NCI-H69 (cell line): ENCODE data around the gene KCNAB1.
A peak's percentile ranks its signal among the peaks of the same experiment; 100 is the strongest.

Experiments
- DNase-seq: peaks from one replicate; lab custom pipeline; 2025; lab: John Stamatoyannopoulos, UW

The KCNAB1 gene

DNA sequence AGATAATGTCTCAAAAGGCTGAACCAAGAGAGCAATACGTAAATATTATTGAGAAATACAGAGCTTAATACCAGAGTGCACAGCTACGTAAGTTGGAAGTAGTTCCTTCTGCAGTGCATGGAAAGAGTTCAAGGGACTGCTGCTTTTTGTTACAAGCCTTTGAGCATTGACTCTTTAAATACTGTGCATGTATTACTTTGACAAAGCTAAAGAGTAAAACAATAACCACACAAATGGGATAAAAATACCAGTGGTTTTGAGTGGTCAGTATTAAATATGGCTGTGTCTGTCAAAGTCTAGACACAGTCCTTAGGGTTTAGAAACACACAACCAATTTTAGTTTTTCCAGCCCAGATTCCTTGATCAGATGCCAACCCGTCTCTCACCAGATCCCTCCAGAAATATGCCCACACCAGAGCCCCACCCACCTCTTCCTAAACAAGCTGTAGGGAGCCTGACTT is 372.5 kb downstream of the KCNAB1 start:
- no peak for DNase-seq

- no peak for DNase-seq
These were observed 373.5 kb downstream of the KCNAB1 start for GRCh38 chr3:156493887-156494286.

DNA sequence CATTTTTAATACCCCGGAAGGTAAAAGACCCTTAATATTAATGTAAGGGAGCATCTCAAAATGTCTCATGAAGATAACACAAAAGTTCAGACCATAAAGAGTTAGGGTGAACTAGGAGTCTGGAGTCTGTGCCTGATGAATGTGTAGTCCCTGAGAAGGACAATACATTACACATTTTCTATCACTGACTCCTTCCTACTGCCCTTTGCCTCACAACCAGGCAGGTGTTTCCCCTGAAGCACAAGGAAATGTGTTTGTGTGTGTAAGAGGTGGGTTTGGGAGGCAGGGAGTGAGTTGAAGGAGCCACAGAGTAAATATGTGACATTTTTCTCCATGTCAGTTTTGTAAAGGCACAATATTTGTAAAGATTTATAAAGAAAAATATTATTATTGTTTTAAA is 375.4 kb downstream of the KCNAB1 start:
- no peak for DNase-seq

GRCh38 chr3:156497326-156497725 is 376.9 kb downstream of the KCNAB1 start:
- no peak for DNase-seq

DNA sequence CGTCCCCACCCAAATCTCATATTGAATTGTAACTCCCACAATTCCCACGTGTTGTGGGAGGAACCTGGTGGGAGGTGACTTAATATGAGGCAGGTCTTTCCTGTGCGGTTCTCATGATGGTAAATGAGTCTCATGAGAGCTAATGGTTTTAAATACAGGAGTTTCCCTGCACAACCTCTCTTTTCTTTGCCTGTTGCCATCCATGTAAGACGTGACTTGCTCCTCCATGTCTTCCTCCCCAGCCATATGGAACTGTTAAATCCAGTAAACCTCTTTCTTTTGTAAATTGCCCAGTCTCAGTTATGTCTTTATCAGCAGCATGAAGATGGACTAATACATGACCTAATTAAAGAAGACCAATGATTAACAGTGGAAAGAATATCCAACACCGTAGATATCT is 377.9 kb downstream of the KCNAB1 start:
- no peak for DNase-seq

DNA sequence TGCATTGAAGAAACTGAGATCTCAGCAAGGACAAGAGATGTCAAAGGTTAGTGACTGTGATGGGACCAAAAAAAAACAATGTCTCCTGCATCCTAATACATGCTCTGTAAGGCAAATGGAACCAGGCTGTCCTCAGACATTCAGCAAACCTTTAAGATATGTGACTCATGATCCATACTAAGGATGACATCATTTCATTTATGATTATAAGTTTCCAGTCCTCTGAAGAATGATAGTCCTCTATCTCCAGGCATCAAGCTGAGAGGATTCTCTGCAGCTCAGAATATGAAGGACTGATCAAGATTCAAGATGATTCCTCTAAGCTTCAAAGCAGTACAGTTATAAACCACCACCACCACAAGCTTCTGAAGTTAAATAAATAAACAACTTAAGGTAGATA is 386.9 kb downstream of the KCNAB1 start:
- DNase-seq: no peak

DNA sequence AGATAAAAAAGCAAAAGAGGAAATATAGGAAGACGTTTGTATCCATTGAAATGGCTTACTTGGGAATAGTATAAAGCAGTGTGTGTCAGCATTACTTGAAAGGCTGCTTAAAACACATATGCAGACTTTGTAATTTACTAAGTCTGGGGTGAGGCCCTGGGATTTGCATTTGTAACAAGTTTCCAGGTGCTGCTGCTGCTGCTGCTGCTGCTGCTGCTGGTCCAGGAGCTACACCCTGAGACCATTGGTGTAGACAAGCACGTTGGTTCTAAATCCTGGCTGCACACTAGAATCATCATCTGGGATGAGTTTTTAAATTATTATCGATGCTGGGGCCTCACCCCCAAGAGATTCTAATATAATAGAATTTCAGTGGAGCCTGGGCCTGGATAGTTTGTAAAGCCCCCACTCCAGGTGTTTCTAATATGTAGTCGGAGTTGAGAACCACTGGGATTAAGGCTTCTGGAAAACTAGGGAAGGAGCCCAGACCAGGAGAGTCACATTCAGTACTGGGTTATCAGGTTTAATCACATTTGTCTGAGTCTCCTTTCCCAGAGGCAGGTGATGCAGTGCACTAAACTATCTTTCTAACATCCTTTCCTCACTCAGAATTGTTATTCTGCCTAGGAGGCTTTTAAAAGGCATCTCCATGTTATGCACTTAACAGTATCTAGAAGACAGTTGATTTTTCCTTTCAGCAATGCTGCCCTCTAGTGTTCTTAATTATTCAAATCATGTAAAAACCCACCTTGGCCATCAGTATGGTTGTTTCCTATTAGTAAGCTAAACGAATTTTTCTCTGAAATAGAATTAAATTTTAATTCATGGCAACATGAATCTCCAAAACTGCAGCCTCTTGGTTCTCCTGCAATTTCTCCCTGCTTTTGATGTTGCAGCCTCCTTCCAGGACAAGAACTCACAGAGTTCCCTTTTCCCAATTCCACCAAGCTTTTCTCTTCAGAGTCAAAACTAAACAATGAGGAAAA is 389.1 kb downstream of the KCNAB1 start:
- DNase-seq: peak; percentile 50

- DNase-seq: peak; percentile 3
These were observed 391.8 kb downstream of the KCNAB1 start for GRCh38 chr3:156511987-156512677.

GRCh38 chr3:156513619-156514018 is 393.2 kb downstream of the KCNAB1 start:
- DNase-seq: peak; percentile 47

DNA sequence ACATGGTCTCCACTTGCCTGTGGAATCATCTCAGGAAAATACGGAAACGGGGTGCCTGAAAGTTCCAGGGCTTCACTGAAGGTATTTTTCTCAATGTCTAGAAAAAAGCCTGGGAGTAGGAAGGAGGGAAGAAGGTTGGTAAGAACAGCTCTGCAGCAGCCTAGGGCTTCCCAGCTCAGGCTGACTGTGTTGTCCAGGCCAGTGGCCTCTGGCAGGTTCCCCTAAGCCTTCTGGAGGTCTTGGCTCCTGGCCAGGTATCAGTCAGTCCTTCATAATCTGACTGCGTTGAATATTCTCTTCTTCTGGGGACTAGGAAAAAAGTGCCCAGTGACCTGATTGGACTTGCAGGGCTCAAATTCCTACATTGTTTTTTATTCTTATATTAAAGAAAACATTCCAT is 395.9 kb downstream of the KCNAB1 start:
- peak; percentile 12 for DNase-seq

GRCh38 chr3:156516961-156517360 is 396.6 kb downstream of the KCNAB1 start:
- no peak for DNase-seq

- DNase-seq: peak; percentile 3
These were observed 398.3 kb downstream of the KCNAB1 start for GRCh38 chr3:156518726-156519125.

DNA sequence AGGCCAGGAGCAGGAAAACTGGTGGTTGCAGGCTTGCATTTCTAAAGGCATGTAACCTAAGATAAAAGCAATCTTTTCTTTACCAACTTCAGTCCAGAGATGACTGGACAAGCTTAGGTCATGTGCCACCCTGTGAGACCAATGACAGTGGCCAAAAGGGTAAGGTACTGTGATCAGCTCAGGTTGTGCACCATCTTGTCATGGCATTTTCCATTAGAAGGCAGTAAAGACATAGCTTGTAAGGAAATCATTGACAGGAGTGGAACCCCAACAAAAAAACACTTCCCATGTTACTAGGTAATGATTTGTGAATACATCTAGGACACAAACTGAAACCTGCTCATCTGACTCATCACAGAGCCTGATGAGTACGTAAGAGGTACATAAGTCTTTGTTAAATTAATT is 399.4 kb downstream of the KCNAB1 start:
- no peak for DNase-seq

DNA sequence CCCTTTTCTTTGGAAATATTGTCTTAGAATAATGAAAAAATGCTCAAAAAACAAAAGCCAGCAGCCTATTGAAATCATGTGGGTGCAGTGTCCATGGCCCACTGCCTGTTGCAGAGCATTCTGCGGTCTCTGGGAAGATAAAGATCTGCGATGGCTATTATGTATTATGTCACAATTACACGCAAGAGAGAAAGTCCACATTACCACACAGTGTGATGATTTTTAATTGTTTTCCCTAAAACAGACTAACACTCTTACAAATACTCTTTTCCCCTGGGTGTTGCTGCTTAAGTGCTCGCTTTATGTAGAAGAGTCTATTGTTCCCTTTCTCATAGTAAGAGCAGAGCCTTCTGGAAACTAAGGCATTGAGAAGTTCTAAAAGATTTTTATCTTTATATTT is 402.3 kb downstream of the KCNAB1 start:
- DNase-seq: peak; percentile 16

GRCh38 chr3:156525808-156526207 is 405.4 kb downstream of the KCNAB1 start:
- no peak for DNase-seq

- DNase-seq: no peak
These were observed 406.7 kb downstream of the KCNAB1 start for GRCh38 chr3:156527060-156527459.

DNA sequence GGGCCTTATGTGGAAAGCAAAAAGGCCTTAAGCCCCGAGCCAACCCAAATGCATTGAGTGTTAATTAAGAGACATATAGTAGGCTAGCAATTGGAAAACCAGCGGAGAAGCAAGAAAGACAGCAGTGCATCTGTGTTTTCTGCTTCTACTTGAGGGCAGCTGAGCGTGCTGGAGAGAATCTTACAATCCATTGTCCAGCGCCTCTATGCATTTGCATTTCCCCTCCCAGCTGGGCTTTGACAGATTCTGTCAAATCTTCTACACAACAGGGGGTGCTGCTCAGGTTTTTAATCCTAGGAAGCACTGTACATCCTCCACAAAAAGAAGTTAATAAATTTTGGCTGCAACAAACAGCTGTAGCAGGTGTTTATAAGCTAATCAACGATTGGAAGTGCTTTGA is 410.6 kb downstream of the KCNAB1 start:
- DNase-seq: no peak

DNA sequence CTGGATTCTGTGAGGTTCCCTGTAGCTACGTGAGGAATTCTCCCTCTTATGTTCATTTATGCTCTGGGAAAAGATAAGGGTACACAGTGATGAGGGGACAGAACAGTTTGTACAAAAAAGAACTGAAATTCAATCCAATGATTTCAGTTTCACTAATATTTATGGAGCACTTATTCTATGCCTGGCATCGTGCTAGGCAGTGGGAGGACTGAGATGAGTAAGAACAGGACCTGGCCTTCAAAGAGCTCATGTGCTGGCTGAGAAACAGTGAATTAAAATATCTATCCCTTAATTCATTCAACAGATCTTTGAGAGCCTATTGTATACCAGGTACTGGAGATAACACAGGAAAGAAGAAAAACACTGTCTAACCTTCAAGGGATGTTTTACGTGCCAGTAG is 412.4 kb downstream of the KCNAB1 start:
- DNase-seq: no peak

GRCh38 chr3:156533205-156533604 is 412.8 kb downstream of the KCNAB1 start:
- DNase-seq: no peak

- peak; percentile 16 for DNase-seq
These were observed 414.8 kb downstream of the KCNAB1 start for GRCh38 chr3:156535162-156535627.

- no peak for DNase-seq
These were observed 415.4 kb downstream of the KCNAB1 start for GRCh38 chr3:156535798-156536197.

- DNase-seq: no peak
These were observed 416.3 kb downstream of the KCNAB1 start for GRCh38 chr3:156536524-156537316.
